Measurements from ENCODE around the gene RTKN. TPM values are rescaled to one million over a fixed set of nuclear protein-coding genes. Genes with fewer than 3 reads are reported as not detected.

The RTKN gene
- polyA plus RNA-seq, 3 donors, result 0.07 TPM; not detected in 2

- peaks cover 0 to 8% of the 10 kb centered on the region in 2 donors for H3K9me3 ChIP-seq (replicated peaks in 1 of 2; ENCODE audit: control insufficient read depth in 1 of 2, insufficient read depth in 1 of 2, low read length in 2 of 2)
- H3K4me1 ChIP-seq (ENCODE audit: control insufficient read depth in 1 of 2, insufficient read depth in 2 of 2, low read length in 2 of 2), result peaks cover 17% of the 10 kb centered on the region in 2 donors
- no peaks in the 10 kb centered on the region for H3K36me3 ChIP-seq (replicated peaks in 1 of 2; ENCODE audit: control insufficient read depth in 1 of 2, insufficient read depth in 2 of 2, low read length in 2 of 2)
- H4K20me1 ChIP-seq (ENCODE audit: insufficient read depth, low read length), result no peaks in the 10 kb centered on the region
- H3K27me3 ChIP-seq (ENCODE audit: control insufficient read depth in 2 of 2, insufficient read depth in 2 of 2, low read length in 2 of 2), result peaks cover 3 to 23% of the 10 kb centered on the region in 2 donors
- no peak overlapping the region for H3K4me3 Mint-ChIP-seq
- no peak overlapping the region for H3K9ac ChIP-seq (ENCODE audit: insufficient read depth, low read length, poor library complexity, severe bottlenecking)
- peaks cover 23% of the 10 kb centered on the region for H3K4me1 Mint-ChIP-seq
- H3K4me3 ChIP-seq (replicated peaks in 1 of 3; ENCODE audit: low read depth in 2 of 3, low read length in 3 of 3), result no peak overlapping the region
- H2AFZ ChIP-seq (ENCODE audit: insufficient read depth, low read depth, low read length, poor library complexity, severe bottlenecking), result no peak overlapping the region
- H3K79me2 ChIP-seq (ENCODE audit: insufficient read depth, low read length), result no peaks in the 10 kb centered on the region
- intact Hi-C loops (cut with micrococcal nuclease), result no loop called here
- WGBS (ENCODE audit: insufficient coverage), result 96% methylated on average over 34 of the region's 43 CpGs
- H3K4me2 ChIP-seq (replicated peaks; ENCODE audit: extremely low read depth, low read length, poor library complexity, severe bottlenecking), result no peak overlapping the region
- peaks cover 3 to 4% of the 10 kb centered on the region in 2 donors for H3K36me3 Mint-ChIP-seq
- H3K27me3 Mint-ChIP-seq (ENCODE audit: low read depth in 3 of 3), result peaks cover 21 to 26% (median 23%) of the 10 kb centered on the region in 3 donors
- peaks cover 0 to 5% (median 2%) of the 10 kb centered on the region in 7 donors for H3K9me3 Mint-ChIP-seq
- no peak for DNase-seq
- H3K27ac Mint-ChIP-seq, result no peak overlapping the region
- no peak for TF ChIP-seq CTCF (IDR thresholded peaks at IDR 0.05)
- no peak overlapping the region for H3K27ac ChIP-seq (ENCODE audit: low read depth in 1 of 2, low read length in 2 of 2)
Measured at GRCh38 chr2:74436111-74436805, 5.5 kb downstream of the RTKN start.

DNA sequence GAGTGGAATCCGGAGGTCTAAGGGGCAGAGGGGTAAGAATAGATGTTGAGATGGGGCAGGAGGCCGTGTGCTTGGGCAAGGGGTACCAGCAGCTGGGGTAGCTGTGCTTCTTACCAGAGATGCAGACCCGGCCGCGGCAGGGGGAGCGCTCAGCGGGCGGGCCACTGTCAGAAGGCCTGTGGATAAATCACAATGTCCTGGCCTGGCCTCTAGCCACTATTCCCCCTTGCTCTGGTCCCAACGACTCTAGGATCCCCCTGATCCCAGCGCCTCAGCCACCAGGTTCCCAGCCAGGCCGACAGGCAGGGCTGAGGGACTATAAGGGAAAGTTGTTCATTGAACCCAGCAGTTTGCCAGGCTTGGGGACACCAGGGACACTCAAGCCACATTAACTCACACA lies 11.2 kb downstream of the RTKN start:
- no peaks in the 10 kb centered on the region for H3K79me2 ChIP-seq (ENCODE audit: insufficient read depth, low read length)
- Mint-ChIP-seq H3K27ac (no peak overlapping the region), H3K4me3 (no peak overlapping the region), H3K9me3 (no peaks in the 10 kb centered on the region), H3K36me3 (peaks cover 0 to under 1% of the 10 kb centered on the region in 2 donors), H3K4me1 (no peaks in the 10 kb centered on the region), H3K27me3 (ENCODE audit: low read depth in 3 of 3) (peaks cover 0 to 4% (median 2%) of the 10 kb centered on the region in 3 donors)
- no peak overlapping the region for H3K4me3 ChIP-seq (replicated peaks in 1 of 3; ENCODE audit: low read depth in 2 of 3, low read length in 3 of 3)
- H3K27ac ChIP-seq (ENCODE audit: low read depth in 1 of 2, low read length in 2 of 2), result no peak overlapping the region
- no peak overlapping the region for H2AFZ ChIP-seq (ENCODE audit: insufficient read depth, low read depth, low read length, poor library complexity, severe bottlenecking)
- H4K20me1 ChIP-seq (ENCODE audit: insufficient read depth, low read length), result no peaks in the 10 kb centered on the region
- TF ChIP-seq CTCF (IDR thresholded peaks at IDR 0.05), result no peak
- DNase-seq, result no peak
- H3K9ac ChIP-seq (ENCODE audit: insufficient read depth, low read length, poor library complexity, severe bottlenecking), result no peak overlapping the region
- WGBS (ENCODE audit: insufficient coverage), result 86% methylated on average over 3 of the region's 11 CpGs
- no peaks in the 10 kb centered on the region for H3K9me3 ChIP-seq (replicated peaks in 1 of 2; ENCODE audit: control insufficient read depth in 1 of 2, insufficient read depth in 1 of 2, low read length in 2 of 2)
- H3K36me3 ChIP-seq (replicated peaks in 1 of 2; ENCODE audit: control insufficient read depth in 1 of 2, insufficient read depth in 2 of 2, low read length in 2 of 2), result no peaks in the 10 kb centered on the region
- intact Hi-C loops (cut with micrococcal nuclease), result no loop called here
- H3K4me2 ChIP-seq (replicated peaks; ENCODE audit: extremely low read depth, low read length, poor library complexity, severe bottlenecking), result no peak overlapping the region
- H3K27me3 ChIP-seq (ENCODE audit: control insufficient read depth in 2 of 2, insufficient read depth in 2 of 2, low read length in 2 of 2), result no peaks in the 10 kb centered on the region
- no peaks in the 10 kb centered on the region for H3K4me1 ChIP-seq (ENCODE audit: control insufficient read depth in 1 of 2, insufficient read depth in 2 of 2, low read length in 2 of 2)
